Lower leg skin (tissue), 4 donors: ENCODE data around the gene VPS41. TPM values are rescaled to one million over a fixed set of nuclear protein-coding genes. Genes with fewer than 3 reads are reported as not detected.

ENCODE experiments used
- DNase-seq, 2 donors: peaks; one replicate each; pipeline ENCODE4 v3.0.0-alpha.2; 2019; ENCODE audit warnings: low spot score in 2 of 2
- H3K4me3 ChIP-seq: fragments of 200-600 bp; sonication (generic); 2 replicates; pipeline ENCODE4 v1.5.1; 2017; ENCODE audit warnings: mild to moderate bottlenecking, low read depth; ENCODE audit not compliant: poor library complexity, severe bottlenecking
- CTCF ChIP-seq, 3 donors: fragments of 450-650 bp; IDR thresholded peaks; one replicate each; pipeline ENCODE4 v1.5.1; 2016; ENCODE audit warnings: antibody characterized with exemption in 3 of 3, mild to moderate bottlenecking in 3 of 3, moderate library complexity in 2 of 3
- POLR2A ChIP-seq, 2 donors: fragments of 450-650 bp; IDR thresholded peaks; one replicate each; pipeline ENCODE4 v1.6.1; 2016 to 2017; ENCODE audit warnings: antibody characterized with exemption in 2 of 2, mild to moderate bottlenecking in 1 of 2, moderate library complexity in 1 of 2
- WGBS, 2 donors: methylation state at CpG; one replicate each; pipeline ENCODE4 v1.1.5; 2018; 5-methylcytosine and 5-hydroxymethylcytosine counted together
- intact Hi-C: fragments of 100-400 bp; cut with DNase I; formaldehyde crosslinking; loops from one replicate; pipeline ENCODE4 v1.15.0; 2023; ENCODE audit warnings: low total_unique reads
- total RNA-seq, 4 donors: library from RNA; depleted of rRNA; stranded (reverse); fragments of >200 nt; gene quantifications; one replicate each; pipeline ENCODE4 v1.1.0, GENCODE V29; 2016

The VPS41 gene
- total RNA-seq, 4 donors from 2014 or later: 37.8 to 47.7 (median 41.0) TPM

- H3K4me3 ChIP-seq: no peak overlapping the region
- no peak for TF ChIP-seq CTCF (IDR thresholded peaks at IDR 0.05)
- no peak for TF ChIP-seq POLR2A (IDR thresholded peaks at IDR 0.05)
- intact Hi-C loops: no loop called here
Observed at GRCh38 chr7:38886265-38886664, 22.7 kb downstream of the VPS41 start.

GRCh38 chr7:38883706-38884105 is 25.3 kb downstream of the VPS41 start:
- H3K4me3 ChIP-seq: no peak overlapping the region
- 94 to 98% methylated on average over 1 of the region's 1 CpG for WGBS, 2 donors
- no peak for DNase-seq
- TF ChIP-seq CTCF (IDR thresholded peaks at IDR 0.05) (no peak), POLR2A (IDR thresholded peaks at IDR 0.05) (no peak)
- intact Hi-C loops: no loop called here

More at GRCh38 chr7:38886265-38886664, 22.7 kb downstream of the VPS41 start:
- 93 to 96% methylated on average over 10 of the region's 10 CpGs for WGBS, 2 donors
- DNase-seq: no peak

- no peak overlapping the region for H3K4me3 ChIP-seq
- no peak for TF ChIP-seq POLR2A (IDR thresholded peaks at IDR 0.05)
- intact Hi-C loops: no loop called here
- 47 to 93% methylated on average over 2 of the region's 2 CpGs for WGBS, 2 donors
- no peak for DNase-seq
Observed at GRCh38 chr7:38881947-38882684, 26.9 kb downstream of the VPS41 start.

- TF ChIP-seq POLR2A (IDR thresholded peaks at IDR 0.05) (no peak), CTCF (IDR thresholded peaks at IDR 0.05) (no peak)
- DNase-seq: no peak
- H3K4me3 ChIP-seq: no peak overlapping the region
- intact Hi-C loops: no loop called here
- 96 to 98% methylated on average over 3 of the region's 3 CpGs for WGBS, 2 donors
Observed at GRCh38 chr7:38881015-38881414, 28.0 kb downstream of the VPS41 start.

GRCh38 chr7:38880454-38880853 is 28.5 kb downstream of the VPS41 start:
- 74 to 83% methylated on average over 3 of the region's 3 CpGs for WGBS, 2 donors
- no peak overlapping the region for H3K4me3 ChIP-seq
- intact Hi-C loops: no loop called here
- DNase-seq: no peak
- no peak for TF ChIP-seq CTCF (IDR thresholded peaks at IDR 0.05)
- TF ChIP-seq POLR2A (IDR thresholded peaks at IDR 0.05): no peak

GRCh38 chr7:38880035-38880434 is 29.0 kb downstream of the VPS41 start:
- no peak for DNase-seq
- intact Hi-C loops: no loop called here
- 88 to 100% methylated on average over 1 of the region's 1 CpG for WGBS, 2 donors
- H3K4me3 ChIP-seq: no peak overlapping the region
- TF ChIP-seq CTCF (IDR thresholded peaks at IDR 0.05) (no peak), POLR2A (IDR thresholded peaks at IDR 0.05) (no peak)
